ENCODE results near the gene AGMO. TPM values are rescaled to one million over a fixed set of nuclear protein-coding genes. Genes with fewer than 3 reads are reported as not detected.
A peak's percentile ranks its signal among the peaks of the same experiment; 100 is the strongest.

AGMO gene
- total and polyA plus RNA-seq, 2 donors (not counting 1 experiment from before 2014, with no cell fraction given) = 0.06 TPM; not detected in 1

DNA sequence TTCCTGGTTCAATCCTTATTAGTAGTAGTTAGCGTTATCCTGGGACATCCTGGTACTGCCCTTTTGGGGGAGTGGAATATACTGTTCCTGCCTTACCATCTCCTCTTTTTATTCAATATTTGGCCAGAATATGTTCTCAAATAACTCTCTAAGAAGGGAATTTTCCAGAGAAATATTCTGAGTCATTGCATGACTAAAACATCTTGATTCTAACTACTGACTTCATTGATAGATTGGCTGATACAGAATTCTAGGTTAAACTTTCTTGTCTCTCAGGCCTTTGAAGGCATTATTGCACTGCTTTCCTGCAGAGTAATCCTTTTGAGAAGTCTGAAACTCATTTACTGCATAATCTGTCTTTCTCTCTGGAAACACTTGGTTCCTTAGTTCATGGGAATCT lies 383.8 kb downstream of the AGMO start:
- H4K20me1 ChIP-seq (ENCODE audit: control insufficient read depth, extremely low read depth, insufficient read depth, low read length) = no peaks in the 10 kb centered on the region
- H3K9me3 ChIP-seq (ENCODE audit: control insufficient read depth, insufficient read depth, low read depth, low read length) = no peaks in the 10 kb centered on the region
- H3K4me3 ChIP-seq (replicated peaks in 1 of 4; ENCODE audit: control extremely low read depth in 1 of 4, insufficient read depth in 1 of 4, low read depth in 3 of 4, low read length in 4 of 4) = no peak overlapping the region
- H3K4me1 ChIP-seq (ENCODE audit: control insufficient read depth, extremely low read depth, insufficient read depth, low read length) = no peaks in the 10 kb centered on the region
- H3K27me3 ChIP-seq (ENCODE audit: control insufficient read depth, insufficient read depth, low read length) = no peaks in the 10 kb centered on the region
- H3K36me3 ChIP-seq (ENCODE audit: control insufficient read depth, insufficient read depth, low read length) = no peaks in the 10 kb centered on the region
- peak; percentile 8 to 16 for DNase-seq (ENCODE audit: low read depth in 2 of 2)
- H2AFZ ChIP-seq (ENCODE audit: low read length) = no peak overlapping the region
- no peak for TF ChIP-seq EZH2 (IDR thresholded peaks at IDR 0.05; ENCODE audit: low read length, missing control alignments)
- TF ChIP-seq, protein P1, sequence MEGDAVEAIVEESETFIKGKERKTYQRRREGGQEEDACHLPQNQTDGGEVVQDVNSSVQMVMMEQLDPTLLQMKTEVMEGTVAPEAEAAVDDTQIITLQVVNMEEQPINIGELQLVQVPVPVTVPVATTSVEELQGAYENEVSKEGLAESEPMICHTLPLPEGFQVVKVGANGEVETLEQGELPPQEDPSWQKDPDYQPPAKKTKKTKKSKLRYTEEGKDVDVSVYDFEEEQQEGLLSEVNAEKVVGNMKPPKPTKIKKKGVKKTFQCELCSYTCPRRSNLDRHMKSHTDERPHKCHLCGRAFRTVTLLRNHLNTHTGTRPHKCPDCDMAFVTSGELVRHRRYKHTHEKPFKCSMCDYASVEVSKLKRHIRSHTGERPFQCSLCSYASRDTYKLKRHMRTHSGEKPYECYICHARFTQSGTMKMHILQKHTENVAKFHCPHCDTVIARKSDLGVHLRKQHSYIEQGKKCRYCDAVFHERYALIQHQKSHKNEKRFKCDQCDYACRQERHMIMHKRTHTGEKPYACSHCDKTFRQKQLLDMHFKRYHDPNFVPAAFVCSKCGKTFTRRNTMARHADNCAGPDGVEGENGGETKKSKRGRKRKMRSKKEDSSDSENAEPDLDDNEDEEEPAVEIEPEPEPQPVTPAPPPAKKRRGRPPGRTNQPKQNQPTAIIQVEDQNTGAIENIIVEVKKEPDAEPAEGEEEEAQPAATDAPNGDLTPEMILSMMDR (conservative IDR thresholded peaks at IDR 0.05 in 1 of 2, IDR thresholded peaks at IDR 0.05 in 1 of 2; ENCODE audit: low read depth in 1 of 2, low read length in 2 of 2) = no peak
- H3K79me2 ChIP-seq (ENCODE audit: control insufficient read depth, insufficient read depth, low read length) = no peaks in the 10 kb centered on the region
- no peak overlapping the region for H3K27ac ChIP-seq (ENCODE audit: insufficient read depth, low read length)
- H3K9ac ChIP-seq (ENCODE audit: insufficient read depth, low read length) = no peak overlapping the region
- H3K4me2 ChIP-seq (ENCODE audit: extremely low read depth, insufficient read depth, low read length) = no peak overlapping the region

DNA sequence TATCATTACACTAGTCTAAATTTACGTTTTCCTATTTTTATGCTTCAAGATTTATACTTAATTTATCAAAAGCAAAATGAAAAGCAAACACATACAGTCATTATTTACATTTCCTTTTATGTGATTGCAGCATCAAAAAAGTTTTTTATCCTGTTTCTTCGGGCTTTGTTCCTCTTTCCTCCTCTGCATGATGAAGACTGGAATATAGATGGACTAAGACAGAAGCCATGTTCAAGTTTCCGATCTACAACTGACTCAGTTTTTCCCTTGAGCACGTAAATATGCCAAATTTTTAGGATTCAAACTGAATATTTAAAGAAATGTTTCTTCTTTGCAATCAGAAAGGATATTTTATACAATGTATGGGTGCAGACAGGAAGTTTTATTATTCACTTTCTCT lies 385.7 kb downstream of the AGMO start:
- H2AFZ ChIP-seq (ENCODE audit: low read length) = no peak overlapping the region
- DNase-seq (ENCODE audit: low read depth in 2 of 2) = no peak
- TF ChIP-seq, protein P1 (conservative IDR thresholded peaks at IDR 0.05 in 1 of 2, IDR thresholded peaks at IDR 0.05 in 1 of 2; ENCODE audit: low read depth in 1 of 2, low read length in 2 of 2) = no peak
- no peak for TF ChIP-seq EZH2 (IDR thresholded peaks at IDR 0.05; ENCODE audit: low read length, missing control alignments)

DNA sequence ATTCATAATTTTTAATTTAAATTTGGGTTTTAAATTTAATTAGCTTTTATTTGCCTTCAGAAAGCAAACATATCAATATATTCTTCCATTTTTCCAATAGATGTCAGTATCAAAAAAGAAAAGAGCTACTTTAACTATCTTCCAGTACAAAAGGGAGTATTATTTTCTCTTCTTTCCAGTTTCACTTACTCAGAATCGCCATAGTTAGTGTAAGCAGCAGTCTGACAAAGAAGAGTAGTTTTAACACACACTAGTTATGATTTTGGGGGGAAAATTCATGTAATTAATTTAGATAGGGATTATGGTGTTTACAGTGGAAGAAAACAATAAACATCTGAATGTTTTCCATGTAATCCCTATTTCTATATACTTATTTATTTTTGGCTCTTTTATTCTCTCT lies 386.7 kb downstream of the AGMO start:
- DNase-seq (ENCODE audit: low read depth in 2 of 2) = no peak
- Histone ChIP-seq H3K36me3 (ENCODE audit: control insufficient read depth, insufficient read depth, low read length) (no peaks in the 10 kb centered on the region), H3K9ac (ENCODE audit: insufficient read depth, low read length) (no peak overlapping the region), H2AFZ (ENCODE audit: low read length) (no peak overlapping the region), H3K79me2 (ENCODE audit: control insufficient read depth, insufficient read depth, low read length) (no peaks in the 10 kb centered on the region), H3K4me1 (ENCODE audit: control insufficient read depth, extremely low read depth, insufficient read depth, low read length) (no peaks in the 10 kb centered on the region), H3K4me3 (replicated peaks in 1 of 4; ENCODE audit: control extremely low read depth in 1 of 4, insufficient read depth in 1 of 4, low read depth in 3 of 4, low read length in 4 of 4) (no peak overlapping the region), H3K4me2 (ENCODE audit: extremely low read depth, insufficient read depth, low read length) (no peak overlapping the region), H3K9me3 (ENCODE audit: control insufficient read depth, insufficient read depth, low read depth, low read length) (no peaks in the 10 kb centered on the region), H4K20me1 (ENCODE audit: control insufficient read depth, extremely low read depth, insufficient read depth, low read length) (no peaks in the 10 kb centered on the region), H3K27me3 (ENCODE audit: control insufficient read depth, insufficient read depth, low read length) (no peaks in the 10 kb centered on the region), H3K27ac (ENCODE audit: insufficient read depth, low read length) (no peak overlapping the region)
- no peak for TF ChIP-seq EZH2 (IDR thresholded peaks at IDR 0.05; ENCODE audit: low read length, missing control alignments)
- TF ChIP-seq, protein P1 (conservative IDR thresholded peaks at IDR 0.05 in 1 of 2, IDR thresholded peaks at IDR 0.05 in 1 of 2; ENCODE audit: low read depth in 1 of 2, low read length in 2 of 2) = no peak

More for the DNA sequence above, 385.7 kb downstream of the AGMO start:
- Histone ChIP-seq H3K9me3 (ENCODE audit: control insufficient read depth, insufficient read depth, low read depth, low read length) (no peaks in the 10 kb centered on the region), H3K4me1 (ENCODE audit: control insufficient read depth, extremely low read depth, insufficient read depth, low read length) (no peaks in the 10 kb centered on the region), H3K79me2 (ENCODE audit: control insufficient read depth, insufficient read depth, low read length) (no peaks in the 10 kb centered on the region), H4K20me1 (ENCODE audit: control insufficient read depth, extremely low read depth, insufficient read depth, low read length) (no peaks in the 10 kb centered on the region), H3K9ac (ENCODE audit: insufficient read depth, low read length) (no peak overlapping the region), H3K27me3 (ENCODE audit: control insufficient read depth, insufficient read depth, low read length) (no peaks in the 10 kb centered on the region), H3K4me2 (ENCODE audit: extremely low read depth, insufficient read depth, low read length) (no peak overlapping the region), H3K36me3 (ENCODE audit: control insufficient read depth, insufficient read depth, low read length) (no peaks in the 10 kb centered on the region), H3K27ac (ENCODE audit: insufficient read depth, low read length) (no peak overlapping the region), H3K4me3 (replicated peaks in 1 of 4; ENCODE audit: control extremely low read depth in 1 of 4, insufficient read depth in 1 of 4, low read depth in 3 of 4, low read length in 4 of 4) (no peak overlapping the region)
